ENCODE data around the gene FMN2.

FMN2 gene

DNA sequence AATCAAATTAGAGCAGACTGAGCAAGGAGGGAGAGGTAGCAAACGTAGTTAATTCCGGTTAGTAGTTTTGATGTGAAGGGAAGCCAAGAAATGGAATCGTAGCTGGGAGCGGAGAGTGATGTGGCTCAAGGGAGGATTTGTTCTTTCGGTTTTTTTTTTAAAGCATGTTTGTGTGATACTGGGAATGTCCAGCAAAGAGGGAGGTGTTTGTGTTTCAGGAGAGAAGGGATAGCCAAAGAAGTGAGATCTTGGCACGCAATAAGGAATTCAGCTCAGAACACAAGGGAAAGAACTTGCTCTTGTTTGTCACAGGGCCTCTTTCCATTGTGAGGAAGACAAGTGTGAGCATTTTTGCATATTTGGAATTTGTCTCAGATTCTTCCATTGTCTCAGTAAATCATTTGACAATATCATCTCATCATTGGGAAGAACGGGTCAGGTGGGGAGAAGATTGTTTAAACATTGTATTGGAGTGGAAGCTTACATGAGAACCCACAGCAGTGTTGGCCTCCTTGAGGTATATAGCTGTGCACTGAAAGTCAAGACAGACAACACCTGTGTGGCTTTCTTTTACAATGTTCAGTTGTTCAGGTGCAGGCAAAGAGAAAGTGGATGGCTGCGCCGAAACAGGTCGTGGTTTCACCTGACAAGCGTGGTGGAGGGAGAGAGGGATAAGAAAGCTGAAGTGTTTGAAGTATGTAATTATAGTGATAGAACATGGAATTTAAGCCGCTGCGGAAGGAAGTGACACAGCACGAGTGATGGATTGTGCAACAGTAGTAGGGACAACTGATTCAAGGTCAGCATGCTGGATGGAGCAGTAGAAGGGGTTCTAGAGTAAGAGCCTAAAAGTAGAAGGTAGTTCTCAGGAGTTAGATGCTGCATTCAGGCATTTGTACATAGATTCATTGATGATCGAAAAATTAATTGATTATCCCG, 25.4 kb downstream of the FMN2 start:
- DNase-seq (ENCODE audit: insufficient read length, low spot score) (no peak), FAIRE-seq (peak; percentile 81)
- TF ChIP-seq CTCF (IDR thresholded peaks at IDR 0.05; ENCODE audit: insufficient read depth, missing control alignments), result no peak

- DNase-seq (ENCODE audit: insufficient read length, low spot score) (no peak), FAIRE-seq (no peak)
- TF ChIP-seq CTCF (IDR thresholded peaks at IDR 0.05; ENCODE audit: insufficient read depth, missing control alignments), result no peak
Measured at GRCh38 chr1:240117930-240118329, 26.2 kb downstream of the FMN2 start.

DNA sequence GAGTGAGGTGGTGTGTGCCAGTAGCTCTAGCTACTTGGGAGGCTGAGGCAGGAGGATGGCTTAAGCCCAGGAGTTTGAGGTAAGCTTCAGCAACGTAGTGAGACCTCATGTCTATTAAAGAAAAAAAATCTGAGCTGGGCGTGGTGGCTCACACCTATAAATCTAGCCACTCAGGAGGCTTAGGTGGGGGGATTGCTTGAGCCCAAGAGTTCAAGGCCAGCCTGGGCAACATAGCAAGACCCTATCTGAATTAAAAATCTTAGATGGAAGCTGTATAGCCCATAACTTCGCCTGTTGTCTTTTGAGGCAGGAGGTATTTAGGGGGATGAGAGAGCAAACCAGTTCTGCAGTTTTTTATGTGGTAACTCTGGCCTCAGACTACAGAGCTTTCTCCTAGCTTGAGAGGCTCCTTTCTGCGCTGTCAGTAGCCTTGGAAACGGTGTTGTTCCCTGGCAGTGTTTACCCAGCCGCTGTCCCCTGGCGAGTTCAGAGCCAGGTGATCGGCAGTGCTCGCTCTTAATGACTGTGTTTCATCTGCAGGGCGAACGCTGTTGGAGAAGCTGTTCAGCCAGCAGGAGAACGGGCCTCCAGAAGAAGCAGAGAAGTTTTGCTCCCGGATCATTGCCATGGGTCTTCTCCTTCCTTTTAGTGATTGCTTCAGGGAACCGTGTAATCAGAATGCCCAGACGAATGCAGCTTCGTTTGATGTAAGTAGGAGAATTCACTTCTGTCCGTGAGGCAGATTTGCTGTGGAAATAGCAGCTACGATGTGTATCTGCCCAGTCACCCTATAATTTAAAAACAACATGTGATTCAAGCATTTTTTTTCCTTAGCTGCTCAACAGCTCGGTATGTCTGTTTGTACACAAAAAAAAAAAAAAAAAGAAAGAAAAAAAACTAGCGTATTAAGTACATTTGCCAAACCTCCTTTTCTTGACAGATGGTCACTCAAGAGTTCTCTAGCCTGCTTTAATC, 31.2 kb downstream of the FMN2 start:
- no peak for FAIRE-seq
- no peak for TF ChIP-seq CTCF (IDR thresholded peaks at IDR 0.05; ENCODE audit: insufficient read depth, missing control alignments)
- no peak for DNase-seq (ENCODE audit: insufficient read length, low spot score)

- TF ChIP-seq CTCF (IDR thresholded peaks at IDR 0.05; ENCODE audit: insufficient read depth, missing control alignments), result no peak
- DNase-seq (ENCODE audit: insufficient read length, low spot score) (no peak), FAIRE-seq (no peak)
Measured at GRCh38 chr1:240126821-240127220, 35.1 kb downstream of the FMN2 start.

DNA sequence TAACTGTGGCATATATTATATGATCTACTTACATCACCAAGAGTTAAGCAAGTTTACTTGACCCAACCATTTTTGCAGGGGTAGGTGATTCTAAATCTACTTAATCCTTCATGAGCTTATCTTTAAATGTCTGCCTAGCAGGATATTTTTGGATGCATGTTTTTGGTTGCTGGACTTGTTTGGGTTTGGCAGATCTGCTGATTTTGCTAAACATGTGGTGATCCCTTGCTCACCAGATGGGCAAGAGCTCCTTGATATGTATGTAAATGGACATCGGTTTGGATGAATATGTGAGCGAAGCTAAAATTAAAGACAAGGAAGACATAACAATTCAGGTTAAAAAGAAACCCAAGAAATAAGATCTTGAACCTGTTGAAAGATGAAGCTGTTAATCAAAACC, 36.7 kb downstream of the FMN2 start:
- TF ChIP-seq CTCF (IDR thresholded peaks at IDR 0.05; ENCODE audit: insufficient read depth, missing control alignments), result no peak
- DNase-seq (ENCODE audit: insufficient read length, low spot score), result no peak

DNA sequence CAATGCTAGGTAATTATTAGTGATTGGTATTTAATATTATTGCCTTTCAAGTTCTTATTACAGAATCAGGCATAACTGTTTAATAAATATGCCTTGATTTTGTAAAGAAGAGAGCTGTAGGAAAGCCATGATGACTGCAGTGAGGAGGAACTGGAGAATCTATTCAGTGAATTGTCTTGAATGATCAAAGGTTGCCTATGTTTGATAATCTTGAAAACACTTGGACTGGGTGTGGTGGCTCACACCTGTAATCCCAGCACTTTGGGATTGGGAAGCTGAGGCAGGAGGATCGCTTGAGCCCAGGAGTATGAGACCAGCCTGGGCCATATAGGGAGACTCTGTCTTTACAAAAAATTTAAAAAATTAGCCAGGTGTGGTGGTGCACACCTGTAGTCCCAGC, 42.4 kb downstream of the FMN2 start:
- no peak for FAIRE-seq
- no peak for DNase-seq (ENCODE audit: insufficient read length, low spot score)
- TF ChIP-seq CTCF (IDR thresholded peaks at IDR 0.05; ENCODE audit: insufficient read depth, missing control alignments), result no peak

More for the DNA sequence above, 36.7 kb downstream of the FMN2 start:
- FAIRE-seq, result peak; percentile 99

All from D721Med (cell line).